A549 (cell line): Measurements from ENCODE around the gene KRT16. TPM values are rescaled to one million over a fixed set of nuclear protein-coding genes. Genes with fewer than 3 reads are reported as not detected.
A peak's percentile ranks its signal among the peaks of the same experiment; 100 is the strongest.
"Not testable (repeated sequence)": the region's sequence is repeated elsewhere in the genome, so short reads cannot be mapped to it uniquely, and the experiment has no call there.

ENCODE experiments used
- ATAC-seq, 2 experiments: fragments of 200-7000 bp in 1 of 2; fragments of >200 bp in 1 of 2; cut with Nextera tagmentation in 1 of 2; cut with Tn5 transposase in 1 of 2; 3 replicates each; pipeline versions ENCODE4 v1.8.0 to v1.9.1; 2018 to 2020; ENCODE audit warnings: mild to moderate bottlenecking in 1 of 2, moderate library complexity in 1 of 2
- CTCF ChIA-PET: fragments of 300-600 bp; sonication (Branson Sonifier 250); formaldehyde crosslinking; extraction: SDS; loops from one replicate; lab custom pipeline; 2021; ENCODE audit warnings: antibody characterized with exemption, inconsistent platforms; lab: Yijun Ruan, JAX
- POLR2A ChIA-PET: fragments of 350-600 bp; formaldehyde crosslinking; extraction: SDS; loops from one replicate; lab custom pipeline; 2021; ENCODE audit warnings: antibody characterized with exemption, inconsistent platforms; lab: Yijun Ruan, JAX
- DNase-seq, 2 experiments: peaks; one replicate each; pipeline versions ENCODE4 v3.0.0 to v3.0.0-alpha.2; 2011 to 2016; ENCODE audit warnings: low read depth in 1 of 2, low spot score in 1 of 2
- FAIRE-seq: peaks from 2 replicates; lab custom pipeline; 2011; peaks lifted over from hg19 to GRCh38; lab: Jason Lieb, UNC
- H3K27ac ChIP-seq, 2 experiments: fragments of >200 bp; sonication (Bioruptor Twin); formaldehyde crosslinking; 3 replicates each; pipeline ENCODE4 v1.5.1; 2016 to 2017
- H3K4me1 ChIP-seq: fragments of >200 bp; sonication (Bioruptor Twin); formaldehyde crosslinking; 3 replicates; pipeline ENCODE4 v1.6.1; 2016
- H3K4me2 ChIP-seq: fragments of >200 bp; sonication (Bioruptor Twin); formaldehyde crosslinking; 3 replicates; pipeline ENCODE4 v1.6.1; 2016
- H3K4me3 ChIP-seq: fragments of >200 bp; sonication (Bioruptor Twin); formaldehyde crosslinking; 3 replicates; pipeline ENCODE4 v1.5.1; 2016
- H3K9me3 ChIP-seq: fragments of >200 bp; sonication (Bioruptor Twin); formaldehyde crosslinking; 3 replicates; pipeline ENCODE4 v1.6.1; 2016
- EP300 ChIP-seq, 2 experiments: fragments of >200 bp; sonication (Bioruptor Twin); formaldehyde crosslinking; IDR thresholded peaks; 2 replicates in 1 of 2; 3 replicates in 1 of 2; pipeline ENCODE4 v1.6.1; 2016 to 2017
- GATA3 ChIP-seq: IDR thresholded peaks from 2 replicates; pipeline ENCODE4 v1.6.1; 2012; ENCODE audit warnings: borderline replicate concordance
- HDAC2 ChIP-seq: fragments of 200-600 bp; sonication (generic); IDR thresholded peaks from 2 replicates; pipeline ENCODE4 v1.6.1; 2016
- HOXB13 ChIP-seq: fragments of 250-450 bp; sonication (Bioruptor Pico); IDR thresholded peaks from 2 replicates; pipeline ENCODE4 v1.5.0; 2020; ENCODE audit warnings: low read depth, mild to moderate bottlenecking, moderate library complexity
- MAZ ChIP-seq: fragments of 150-350 bp; IDR thresholded peaks from 2 replicates; pipeline ENCODE4 v1.6.1; 2014; ENCODE audit warnings: antibody characterized with exemption, low read depth, low read length, borderline replicate concordance
- MYC ChIP-seq: IDR thresholded peaks from 2 replicates; pipeline ENCODE4 v1.6.1; 2012; ENCODE audit warnings: mild to moderate bottlenecking, inconsistent platforms, low read length, improper control_type of control experiment, borderline replicate concordance
- NR3C1 ChIP-seq: fragments of >200 bp; sonication (Bioruptor Twin); formaldehyde crosslinking; IDR thresholded peaks from 3 replicates; pipeline ENCODE4 v1.6.1; 2017
- POLR2A ChIP-seq: IDR thresholded peaks from 2 replicates; pipeline ENCODE4 v1.6.1; 2012; ENCODE audit warnings: mild to moderate bottlenecking, low read length
- SREBF2 ChIP-seq: fragments of 450-650 bp; IDR thresholded peaks from 2 replicates; pipeline ENCODE4 v1.6.1; 2014; ENCODE audit warnings: mild to moderate bottlenecking, moderate library complexity
- TP53 ChIP-seq: fragments of 250-450 bp; sonication (Bioruptor Pico); IDR thresholded peaks from 2 replicates; pipeline ENCODE4 v1.5.0; 2021; ENCODE audit warnings: mild to moderate bottlenecking, moderate library complexity
- WGBS: methylation state at CpG from one replicate; pipeline ENCODE4 v1.1.6; 2017; ENCODE audit errors: missing lambda C conversion rate; 5-methylcytosine and 5-hydroxymethylcytosine counted together
- polyA plus RNA-seq, 4 experiments: library from polyadenylated mRNA; depleted of rRNA in 3 of 4; stranded (reverse); fragments of >200 nt; fragmentation: RNase III in 1 of 4; extraction: RNeasy Plus Mini Kit Qiagen cat#74134 plus additional on column Dnase treatment in 1 of 4; gene quantifications; 2 replicates in 3 of 4; 3 replicates in 1 of 4; pipeline ENCODE4 v1.2.3, GENCODE V29; 2011 to 2017
- TF ChIP-seq, protein P1 (sequence below): fragments of 150-350 bp; IDR thresholded peaks from 2 replicates; pipeline ENCODE4 v1.6.1; 2014; ENCODE audit warnings: low read depth, mild to moderate bottlenecking, low read length
- TF ChIP-seq, protein P2 (sequence below): fragments of 200-600 bp; sonication (generic); IDR thresholded peaks from 2 replicates; pipeline ENCODE4 v1.6.1; 2016; ENCODE audit warnings: antibody characterized with exemption, mild to moderate bottlenecking, moderate library complexity

Gene KRT16
- polyA plus RNA-seq, 2 of the 4 experiments (the other 2 are of a cell fraction): 0.28 TPM; not detected in 1

DNA sequence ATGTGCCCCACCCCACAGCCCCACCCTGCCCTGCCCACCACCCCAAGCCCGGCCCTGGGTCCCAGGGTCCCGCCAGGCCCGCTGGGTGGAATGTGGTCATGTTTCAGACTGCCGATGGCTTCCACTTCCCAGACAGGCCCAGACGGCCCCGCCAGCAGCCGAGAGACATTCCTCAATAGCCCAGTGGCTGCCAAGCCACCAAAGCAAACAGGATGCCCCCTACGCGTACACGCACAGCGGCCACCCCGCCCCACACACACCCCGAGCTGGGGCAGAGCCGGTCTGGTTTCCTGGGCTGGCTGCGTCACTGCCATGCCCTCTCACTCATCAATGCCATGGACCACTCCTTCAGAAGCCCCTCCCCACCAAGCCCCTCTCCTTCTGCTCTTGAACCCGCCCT, 13.0 kb upstream of the KRT16 start:
- Histone ChIP-seq H3K4me2 (no peak overlapping the region), H3K9me3 (no peaks in the 10 kb centered on the region), H3K27ac (no peak overlapping the region), H3K4me3 (no peak overlapping the region), H3K4me1 (peaks cover 9% of the 10 kb centered on the region; the same call in 2 of the 3 replicates)
- no peak for ATAC-seq
- WGBS: 25% methylated on average over 1 of the region's 16 CpGs
- peak in 1 of 2 experiments; percentile 33 for DNase-seq
- FAIRE-seq: no peak
- no peak for TF ChIP-seq MYC
- TF ChIP-seq GATA3: no peak
- ChIA-PET CTCF (interaction anchor here (3.7 to 9.5 kb wide), 2 partner anchors 23 to 76 kb away, joined by 14 to 56 read pairs; no protein-coding TSS in a partner anchor), POLR2A (no interaction called here)

DNA sequence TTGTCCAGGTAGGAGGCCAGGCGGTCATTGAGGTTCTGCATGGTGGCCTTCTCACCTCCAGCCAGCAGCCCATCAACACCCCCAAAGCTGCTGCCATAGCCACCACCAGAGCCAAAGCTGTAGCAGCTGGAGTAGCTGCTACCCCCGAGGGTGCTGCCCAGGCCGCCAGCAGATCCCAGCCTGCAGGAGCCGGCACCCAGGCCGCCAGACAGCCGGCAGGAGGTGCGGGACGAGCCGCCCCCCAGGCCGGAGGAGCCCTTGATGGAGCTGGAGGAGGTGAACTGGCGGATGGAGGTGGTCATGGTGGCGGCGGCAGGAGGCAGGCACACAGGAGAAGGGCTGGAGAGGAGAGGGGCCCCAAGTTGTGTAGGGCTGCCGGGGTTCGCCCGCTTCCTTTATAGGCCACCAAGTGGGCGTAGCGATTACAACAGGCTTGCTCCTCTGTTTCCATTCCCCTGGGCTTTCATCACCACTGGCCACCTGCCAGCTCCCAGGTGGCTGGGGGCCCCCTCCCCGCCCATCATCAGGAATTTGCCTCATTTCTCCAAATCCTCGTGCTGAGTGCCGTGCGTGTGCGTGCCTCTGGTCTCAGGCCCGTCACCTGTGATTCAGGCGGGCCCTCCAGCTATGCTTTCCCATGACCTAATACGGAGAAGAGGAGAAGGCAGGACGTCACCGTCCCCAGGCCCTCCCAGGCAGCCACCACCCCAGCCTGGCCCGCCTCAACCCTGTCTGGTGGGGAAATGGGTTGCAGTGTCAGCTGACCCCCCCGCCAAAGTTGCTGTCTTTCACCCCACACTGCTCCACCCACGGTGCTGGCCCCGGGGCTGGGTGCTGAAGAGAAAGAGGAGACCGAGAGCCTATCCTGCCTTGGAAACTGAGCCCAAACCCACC, 11.9 kb upstream of the KRT16 start, which contains the start of gene KRT17:
Gene KRT17 (minus strand): TSS at position 368 of the 894 bp plus-strand sequence. CDS start 66 bp downstream, at position 302.
- Histone ChIP-seq H3K27ac (no peak within 1 kb of the TSS), H3K4me2 (no peak within 1 kb of the TSS), H3K9me3 (no peaks in the 10 kb centered on the region), H3K4me3 (no peak within 1 kb of the TSS), H3K4me1 (peaks cover 9% of the 10 kb centered on the region; the same call in 2 of the 3 replicates)
- CTCF ChIA-PET: interaction anchor here (0.9 to 9.5 kb wide), 5 partner anchors 24 to 767 kb away, joined by 3 to 56 read pairs (median 5); no protein-coding TSS in a partner anchor
- POLR2A ChIA-PET: no interaction called here
- 80% methylated on average over 33 of the region's 33 CpGs for WGBS
- ATAC-seq (peak in 1 of 2 experiments; percentile 60; a peak in 2 of 6 replicates), FAIRE-seq (no peak), DNase-seq (no peak)
- TF ChIP-seq, protein P1, sequence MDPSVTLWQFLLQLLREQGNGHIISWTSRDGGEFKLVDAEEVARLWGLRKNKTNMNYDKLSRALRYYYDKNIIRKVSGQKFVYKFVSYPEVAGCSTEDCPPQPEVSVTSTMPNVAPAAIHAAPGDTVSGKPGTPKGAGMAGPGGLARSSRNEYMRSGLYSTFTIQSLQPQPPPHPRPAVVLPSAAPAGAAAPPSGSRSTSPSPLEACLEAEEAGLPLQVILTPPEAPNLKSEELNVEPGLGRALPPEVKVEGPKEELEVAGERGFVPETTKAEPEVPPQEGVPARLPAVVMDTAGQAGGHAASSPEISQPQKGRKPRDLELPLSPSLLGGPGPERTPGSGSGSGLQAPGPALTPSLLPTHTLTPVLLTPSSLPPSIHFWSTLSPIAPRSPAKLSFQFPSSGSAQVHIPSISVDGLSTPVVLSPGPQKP: no peak
- TF ChIP-seq MAZ (no peak), EP300 (IDR thresholded peaks at IDR 0.05) (no peak), NR3C1 (no peak), HOXB13 (no peak), POLR2A (no peak), TP53 (CRISPR knock-in tag) (no peak), SREBF2 (no peak), HDAC2 (no peak)
- TF ChIP-seq, protein P2, sequence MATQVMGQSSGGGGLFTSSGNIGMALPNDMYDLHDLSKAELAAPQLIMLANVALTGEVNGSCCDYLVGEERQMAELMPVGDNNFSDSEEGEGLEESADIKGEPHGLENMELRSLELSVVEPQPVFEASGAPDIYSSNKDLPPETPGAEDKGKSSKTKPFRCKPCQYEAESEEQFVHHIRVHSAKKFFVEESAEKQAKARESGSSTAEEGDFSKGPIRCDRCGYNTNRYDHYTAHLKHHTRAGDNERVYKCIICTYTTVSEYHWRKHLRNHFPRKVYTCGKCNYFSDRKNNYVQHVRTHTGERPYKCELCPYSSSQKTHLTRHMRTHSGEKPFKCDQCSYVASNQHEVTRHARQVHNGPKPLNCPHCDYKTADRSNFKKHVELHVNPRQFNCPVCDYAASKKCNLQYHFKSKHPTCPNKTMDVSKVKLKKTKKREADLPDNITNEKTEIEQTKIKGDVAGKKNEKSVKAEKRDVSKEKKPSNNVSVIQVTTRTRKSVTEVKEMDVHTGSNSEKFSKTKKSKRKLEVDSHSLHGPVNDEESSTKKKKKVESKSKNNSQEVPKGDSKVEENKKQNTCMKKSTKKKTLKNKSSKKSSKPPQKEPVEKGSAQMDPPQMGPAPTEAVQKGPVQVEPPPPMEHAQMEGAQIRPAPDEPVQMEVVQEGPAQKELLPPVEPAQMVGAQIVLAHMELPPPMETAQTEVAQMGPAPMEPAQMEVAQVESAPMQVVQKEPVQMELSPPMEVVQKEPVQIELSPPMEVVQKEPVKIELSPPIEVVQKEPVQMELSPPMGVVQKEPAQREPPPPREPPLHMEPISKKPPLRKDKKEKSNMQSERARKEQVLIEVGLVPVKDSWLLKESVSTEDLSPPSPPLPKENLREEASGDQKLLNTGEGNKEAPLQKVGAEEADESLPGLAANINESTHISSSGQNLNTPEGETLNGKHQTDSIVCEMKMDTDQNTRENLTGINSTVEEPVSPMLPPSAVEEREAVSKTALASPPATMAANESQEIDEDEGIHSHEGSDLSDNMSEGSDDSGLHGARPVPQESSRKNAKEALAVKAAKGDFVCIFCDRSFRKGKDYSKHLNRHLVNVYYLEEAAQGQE: no peak

DNA sequence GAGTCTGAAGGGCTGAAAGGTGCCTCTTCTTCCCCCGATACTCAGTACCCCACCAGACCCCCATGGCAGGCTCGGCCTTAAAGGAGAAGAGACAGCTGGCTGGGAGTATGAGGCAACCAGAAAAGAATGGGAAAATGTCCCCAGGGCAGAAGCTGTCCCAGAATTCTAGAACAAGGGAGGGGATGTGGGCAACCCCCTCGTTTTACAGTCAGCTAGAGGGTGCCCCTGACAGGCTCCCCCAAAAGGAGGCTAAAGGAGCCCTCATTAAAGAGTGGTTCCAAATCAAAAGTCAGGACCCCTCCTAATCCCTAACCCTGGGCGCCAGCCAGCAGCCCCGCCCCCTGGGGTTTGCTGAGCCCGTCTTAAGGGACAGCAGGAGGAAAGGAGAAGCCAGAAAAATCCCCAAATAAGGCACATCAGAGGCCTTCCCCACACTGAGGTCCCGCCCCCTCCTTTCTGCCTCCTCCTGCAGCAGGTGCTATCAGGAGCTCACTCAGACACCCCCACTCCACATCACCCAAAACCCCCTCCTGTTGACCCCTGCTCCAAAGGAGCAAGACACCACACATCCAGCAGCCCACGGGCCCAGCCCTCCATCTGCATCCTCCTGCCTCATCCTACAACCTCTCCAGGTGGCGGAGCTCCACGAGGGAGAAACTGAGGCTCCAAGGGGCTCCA, 10.8 kb upstream of the KRT16 start:
- H3K4me1 ChIP-seq: not testable (repeated sequence)

DNA sequence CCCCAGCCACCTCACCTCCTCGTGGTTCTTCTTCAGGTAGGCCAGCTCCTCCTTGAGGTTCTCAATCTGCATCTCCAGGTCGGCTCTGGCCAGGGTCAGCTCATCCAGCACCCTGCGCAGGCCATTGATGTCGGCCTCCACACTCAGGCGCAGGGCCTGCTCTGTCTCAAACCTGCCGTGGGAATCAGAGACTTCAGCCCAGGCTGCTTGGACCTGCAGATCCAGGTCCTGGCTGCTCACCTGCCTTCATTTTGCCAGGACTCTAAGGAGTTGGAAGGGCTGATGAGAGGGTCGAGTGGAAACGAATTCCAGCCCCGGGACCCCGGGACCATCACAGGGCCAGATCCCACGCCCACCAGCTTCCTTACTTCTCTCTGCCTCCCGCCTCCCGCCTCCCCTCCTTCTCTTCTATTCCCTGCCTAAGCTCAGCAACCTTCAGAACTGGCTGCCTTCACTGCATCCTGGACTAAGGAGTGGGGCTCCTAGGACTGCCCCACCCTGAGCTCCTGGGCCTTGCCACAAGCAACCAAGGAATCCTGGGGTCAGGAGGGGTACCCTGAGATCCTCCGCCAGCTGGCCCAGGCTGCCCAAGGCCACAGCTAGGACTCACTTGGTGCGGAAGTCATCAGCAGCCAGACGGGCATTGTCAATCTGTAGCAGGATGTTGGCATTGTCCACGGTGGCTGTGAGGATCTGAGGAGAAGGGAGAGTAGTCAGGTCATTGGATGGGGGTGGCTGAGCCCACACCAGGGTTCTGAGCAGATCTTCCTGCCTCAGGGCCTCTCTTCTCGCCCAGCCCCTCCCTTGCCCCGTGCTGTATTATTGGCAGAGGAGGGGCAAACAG, 10.0 kb upstream of the KRT16 start:
- H3K4me3 ChIP-seq, H3K4me1 ChIP-seq, DNase-seq, ATAC-seq, FAIRE-seq, H3K9me3 ChIP-seq, POLR2A ChIA-PET, H3K4me2 ChIP-seq: not testable (repeated sequence)
- WGBS: 64% methylated on average over 18 of the region's 19 CpGs
- CTCF ChIA-PET: interaction anchor here (1.1 to 9.5 kb wide), 4 partner anchors 25 to 71 kb away, joined by 3 to 56 read pairs (median 13); no protein-coding TSS in a partner anchor
- H3K27ac ChIP-seq: peak overlapping the region in 1 of 2 experiments; percentile 36; a peak in 1 of 6 replicates

More for the DNA sequence above, 10.8 kb upstream of the KRT16 start:
- DNase-seq, H3K9me3 ChIP-seq, H3K4me2 ChIP-seq, ATAC-seq, POLR2A ChIA-PET, FAIRE-seq, H3K4me3 ChIP-seq: not testable (repeated sequence)
- CTCF ChIA-PET: interaction anchor here (1.1 to 9.5 kb wide), 5 partner anchors 25 to 766 kb away, joined by 3 to 56 read pairs (median 5); no protein-coding TSS in a partner anchor
- H3K27ac ChIP-seq: 0 out of 6 replicates have a peak overlapping the region, but pooled peaks of 1 of the 2 experiments have one; percentile 36
- 45% methylated on average over 9 of the region's 10 CpGs for WGBS
